ENCODE measurements around the gene CLSTN1.

CLSTN1 gene

GRCh38 chr1:9723068-9723805 lies 100.5 kb downstream of the CLSTN1 start:
- FAIRE-seq (no peak), DNase-seq (ENCODE audit: insufficient read length, low spot score) (no peak)
- TF ChIP-seq SPI1 (IDR thresholded peaks at IDR 0.05; ENCODE audit: low read depth, low read length), result no peak
- TF ChIP-seq POU2F2 (IDR thresholded peaks at IDR 0.05; ENCODE audit: low read depth, low read length), result no peak
- no peak for TF ChIP-seq PAX5 (IDR thresholded peaks at IDR 0.05; ENCODE audit: insufficient read depth, low read length, severe bottlenecking)
- TF ChIP-seq POLR2A (IDR thresholded peaks at IDR 0.05; ENCODE audit: low read depth, low read length), result no peak
- no peak for TF ChIP-seq TAF1 (IDR thresholded peaks at IDR 0.05; ENCODE audit: low read depth, low read length)
- no peak for TF ChIP-seq POLR2AphosphoS5 (IDR thresholded peaks at IDR 0.05; ENCODE audit: low read depth, low read length)

DNA sequence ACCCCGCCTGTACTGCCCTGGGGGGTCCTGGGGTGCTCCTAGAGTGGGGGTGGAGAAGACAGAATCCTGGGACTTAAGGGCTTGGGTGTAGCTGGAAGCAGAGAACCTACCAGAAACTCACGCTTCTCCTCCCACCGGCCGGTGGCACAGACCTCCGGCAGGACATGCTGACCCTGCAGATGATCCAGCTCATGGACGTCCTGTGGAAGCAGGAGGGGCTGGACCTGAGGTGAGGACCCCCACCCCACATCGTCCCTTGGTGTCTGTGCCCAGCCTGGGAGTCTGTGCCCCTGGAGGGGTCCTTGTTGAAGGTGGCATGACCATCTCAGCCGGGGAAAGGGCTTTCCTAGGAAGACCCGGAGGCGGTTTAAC lies 101.4 kb downstream of the CLSTN1 start:
- DNase-seq (ENCODE audit: insufficient read length, low spot score) (no peak), FAIRE-seq (no peak)
- TF ChIP-seq TAF1 (IDR thresholded peaks at IDR 0.05; ENCODE audit: low read depth, low read length), result no peak
- no peak for TF ChIP-seq SPI1 (IDR thresholded peaks at IDR 0.05; ENCODE audit: low read depth, low read length)
- no peak for TF ChIP-seq POU2F2 (IDR thresholded peaks at IDR 0.05; ENCODE audit: low read depth, low read length)
- TF ChIP-seq POLR2A (IDR thresholded peaks at IDR 0.05; ENCODE audit: low read depth, low read length), result no peak
- TF ChIP-seq PAX5 (IDR thresholded peaks at IDR 0.05; ENCODE audit: insufficient read depth, low read length, severe bottlenecking), result no peak
- TF ChIP-seq POLR2AphosphoS5 (IDR thresholded peaks at IDR 0.05; ENCODE audit: low read depth, low read length), result peak; percentile 45; the same call in 1 of the 2 replicates

GRCh38 chr1:9721606-9722377 lies 102.0 kb downstream of the CLSTN1 start:
- DNase-seq (ENCODE audit: insufficient read length, low spot score) (peak; percentile 59), FAIRE-seq (no peak)
- no peak for TF ChIP-seq POU2F2 (IDR thresholded peaks at IDR 0.05; ENCODE audit: low read depth, low read length)
- TF ChIP-seq TAF1 (IDR thresholded peaks at IDR 0.05; ENCODE audit: low read depth, low read length), result no peak
- TF ChIP-seq POLR2AphosphoS5 (IDR thresholded peaks at IDR 0.05; ENCODE audit: low read depth, low read length), result no peak
- TF ChIP-seq PAX5 (IDR thresholded peaks at IDR 0.05; ENCODE audit: insufficient read depth, low read length, severe bottlenecking), result no peak
- no peak for TF ChIP-seq POLR2A (IDR thresholded peaks at IDR 0.05; ENCODE audit: low read depth, low read length)
- no peak for TF ChIP-seq SPI1 (IDR thresholded peaks at IDR 0.05; ENCODE audit: low read depth, low read length)

- DNase-seq (ENCODE audit: insufficient read length, low spot score), result no peak
- no peak for TF ChIP-seq POLR2AphosphoS5 (IDR thresholded peaks at IDR 0.05; ENCODE audit: low read depth, low read length)
- TF ChIP-seq PAX5 (IDR thresholded peaks at IDR 0.05; ENCODE audit: insufficient read depth, low read length, severe bottlenecking), result no peak
- no peak for TF ChIP-seq POU2F2 (IDR thresholded peaks at IDR 0.05; ENCODE audit: low read depth, low read length)
- no peak for TF ChIP-seq TAF1 (IDR thresholded peaks at IDR 0.05; ENCODE audit: low read depth, low read length)
- TF ChIP-seq POLR2A (IDR thresholded peaks at IDR 0.05; ENCODE audit: low read depth, low read length), result no peak
- TF ChIP-seq SPI1 (IDR thresholded peaks at IDR 0.05; ENCODE audit: low read depth, low read length), result no peak
- FAIRE-seq, result no peak
Measured at GRCh38 chr1:9720785-9721605, 102.8 kb downstream of the CLSTN1 start.

GRCh38 chr1:9719978-9720722 lies 103.6 kb downstream of the CLSTN1 start:
- DNase-seq (ENCODE audit: insufficient read length, low spot score) (no peak), FAIRE-seq (no peak)
- TF ChIP-seq POU2F2 (IDR thresholded peaks at IDR 0.05; ENCODE audit: low read depth, low read length), result no peak
- TF ChIP-seq TAF1 (IDR thresholded peaks at IDR 0.05; ENCODE audit: low read depth, low read length), result no peak
- no peak for TF ChIP-seq PAX5 (IDR thresholded peaks at IDR 0.05; ENCODE audit: insufficient read depth, low read length, severe bottlenecking)
- TF ChIP-seq POLR2AphosphoS5 (IDR thresholded peaks at IDR 0.05; ENCODE audit: low read depth, low read length), result no peak; the same call in 1 of the 2 replicates
- TF ChIP-seq POLR2A (IDR thresholded peaks at IDR 0.05; ENCODE audit: low read depth, low read length), result no peak
- no peak for TF ChIP-seq SPI1 (IDR thresholded peaks at IDR 0.05; ENCODE audit: low read depth, low read length)

DNA sequence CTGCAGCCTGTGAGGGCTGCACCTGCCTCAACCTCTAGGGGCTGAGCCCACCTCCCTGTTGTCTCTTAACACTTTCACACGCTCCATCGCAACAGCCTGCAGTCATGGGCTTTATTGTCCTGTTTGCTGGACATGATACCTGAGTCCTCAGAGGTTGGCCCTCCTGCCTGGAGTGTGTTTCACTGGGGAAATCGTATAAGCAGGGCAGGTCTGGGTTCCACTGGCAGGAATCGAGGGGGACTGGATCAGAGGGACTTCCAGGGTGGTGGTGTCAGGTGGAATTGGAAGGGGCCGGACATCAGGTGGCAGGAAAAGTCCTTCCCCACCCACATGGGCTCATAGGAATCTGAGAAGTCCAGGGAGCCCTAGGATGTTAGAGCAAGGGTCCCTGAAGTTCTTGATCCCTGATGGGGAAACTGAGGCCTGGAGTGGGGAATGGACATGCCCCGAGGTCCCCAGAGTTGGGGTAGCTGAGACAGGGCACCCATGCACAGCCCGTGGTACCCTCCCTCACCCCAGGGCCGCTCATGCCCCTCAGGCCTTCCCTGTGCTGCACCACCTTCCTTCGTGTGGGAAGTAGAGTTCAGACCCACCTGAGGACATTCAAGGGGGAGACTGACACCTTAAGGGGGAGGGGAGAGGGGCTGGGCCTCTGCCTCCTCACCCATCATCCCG lies 105.6 kb downstream of the CLSTN1 start:
- DNase-seq (ENCODE audit: insufficient read length, low spot score) (no peak), FAIRE-seq (no peak)
- TF ChIP-seq TAF1 (IDR thresholded peaks at IDR 0.05; ENCODE audit: low read depth, low read length) (no peak), PAX5 (IDR thresholded peaks at IDR 0.05; ENCODE audit: insufficient read depth, low read length, severe bottlenecking) (no peak), POLR2A (IDR thresholded peaks at IDR 0.05; ENCODE audit: low read depth, low read length) (no peak), POU2F2 (IDR thresholded peaks at IDR 0.05; ENCODE audit: low read depth, low read length) (no peak), POLR2AphosphoS5 (IDR thresholded peaks at IDR 0.05; ENCODE audit: low read depth, low read length) (no peak), SPI1 (IDR thresholded peaks at IDR 0.05; ENCODE audit: low read depth, low read length) (no peak)

- DNase-seq (ENCODE audit: insufficient read length, low spot score) (peak; percentile 94), FAIRE-seq (peak; percentile 90)
- peak; percentile 59; the same call in 1 of the 2 replicates for TF ChIP-seq POU2F2 (IDR thresholded peaks at IDR 0.05; ENCODE audit: low read depth, low read length)
- no peak for TF ChIP-seq TAF1 (IDR thresholded peaks at IDR 0.05; ENCODE audit: low read depth, low read length)
- TF ChIP-seq POLR2AphosphoS5 (IDR thresholded peaks at IDR 0.05; ENCODE audit: low read depth, low read length), result peak; percentile 38; the same call in 1 of the 2 replicates
- TF ChIP-seq POLR2A (IDR thresholded peaks at IDR 0.05; ENCODE audit: low read depth, low read length), result peak; percentile 64
- peak; percentile 97 for TF ChIP-seq SPI1 (IDR thresholded peaks at IDR 0.05; ENCODE audit: low read depth, low read length)
- TF ChIP-seq PAX5 (IDR thresholded peaks at IDR 0.05; ENCODE audit: insufficient read depth, low read length, severe bottlenecking), result no peak
Measured at GRCh38 chr1:9717193-9718005, 106.4 kb downstream of the CLSTN1 start.
